GM12892 (cell line): ENCODE data around the gene C18orf32.

ENCODE experiments used
- POLR2A ChIP-seq: IDR thresholded peaks from 2 replicates; pipeline ENCODE4 v1.6.1; 2011; ENCODE audit warnings: low read depth, low read length, control low read depth
- POLR2AphosphoS5 ChIP-seq: IDR thresholded peaks from 2 replicates; pipeline ENCODE4 v1.6.1; 2011; ENCODE audit warnings: low read depth, low read length, control low read depth

DNA sequence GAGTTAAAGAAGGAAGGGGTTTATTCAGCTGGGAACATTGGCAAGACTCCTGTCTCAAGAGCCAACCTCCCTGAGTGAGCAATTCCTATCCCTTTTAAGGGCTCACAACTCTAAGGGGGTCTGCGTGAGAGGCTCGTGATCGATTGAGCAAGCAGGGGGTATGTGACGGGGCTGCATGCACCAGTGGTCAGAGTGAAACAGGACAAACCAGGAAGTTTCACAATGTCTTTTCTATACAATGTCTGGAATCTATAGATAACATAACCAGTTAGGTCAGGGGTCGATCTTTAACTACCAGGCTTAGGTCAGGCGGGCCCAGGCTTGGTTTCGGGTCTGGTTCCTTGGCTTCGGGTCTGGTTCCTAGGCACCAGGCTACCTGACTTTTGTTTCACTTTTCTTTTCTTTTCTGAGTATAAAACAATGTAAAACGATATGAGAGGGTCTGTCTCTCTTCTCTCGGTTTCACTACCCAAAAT lies 44.7 kb upstream of the C18orf32 start:
- TF ChIP-seq POLR2AphosphoS5 (no peak), POLR2A (no peak)
